BE2C (cell line): Measurements from ENCODE around the gene CRELD1.
A peak's percentile ranks its signal among the peaks of the same experiment; 100 is the strongest.

Experiments
- DNase-seq: peaks from one replicate; pipeline ENCODE4 v3.0.0-alpha.2; 2020
- H3K27me3 ChIP-seq: fragments of 250-450 bp; sonication (Bioruptor Pico); 2 replicates; pipeline ENCODE4 v1.5.1; 2020; ENCODE audit warnings: mild to moderate bottlenecking
- H3K36me3 ChIP-seq: fragments of 250-450 bp; sonication (Bioruptor Pico); 2 replicates; pipeline ENCODE4 v1.5.1; 2020; ENCODE audit warnings: mild to moderate bottlenecking
- H3K4me1 ChIP-seq: fragments of 250-450 bp; sonication (Bioruptor Pico); 2 replicates; pipeline ENCODE4 v1.5.1; 2020
- H3K4me3 ChIP-seq: 2 replicates; pipeline ENCODE4 v1.5.1; 2011; ENCODE audit warnings: low read depth, low read length
- H3K9me3 ChIP-seq: fragments of 250-450 bp; sonication (Bioruptor Pico); 2 replicates; pipeline ENCODE4 v1.5.1; 2020
- CTCF ChIP-seq: IDR thresholded peaks from 2 replicates; pipeline ENCODE4 v1.5.1; 2012; ENCODE audit warnings: mild to moderate bottlenecking, low read depth, low read length

CRELD1 gene

GRCh38 chr3:9916346-9916733 lies 17.3 kb upstream of the CRELD1 start:
- TF ChIP-seq CTCF = no peak
- H3K27me3 ChIP-seq = no peaks in the 10 kb centered on the region
- no peak overlapping the region for H3K4me3 ChIP-seq
- H3K9me3 ChIP-seq = no peaks in the 10 kb centered on the region
- DNase-seq = no peak
- H3K36me3 ChIP-seq = no peaks in the 10 kb centered on the region
- H3K4me1 ChIP-seq = peaks cover 5% of the 10 kb centered on the region; the same call in 1 of the 2 replicates

- peak; percentile 64 for DNase-seq
- Histone ChIP-seq H3K4me3 (peak within 1 kb of the TSS; percentile 55), H3K36me3 (no peaks in the 10 kb centered on the region), H3K9me3 (no peaks in the 10 kb centered on the region), H3K27me3 (no peaks in the 10 kb centered on the region), H3K4me1 (peaks cover 5% of the 10 kb centered on the region; the same call in 1 of the 2 replicates)
- TF ChIP-seq CTCF = no peak
Observed at GRCh38 chr3:9916734-9917680, 16.6 kb upstream of the CRELD1 start, which contains the start of gene IL17RC. Gene IL17RC, plus strand, starts transcription at chr3:9917098. Its CDS starts 218 bp downstream, at chr3:9917316.

GRCh38 chr3:9917820-9918219 lies 15.8 kb upstream of the CRELD1 start:
- no peak overlapping the region for H3K4me3 ChIP-seq

GRCh38 chr3:9918261-9919038 lies 15.2 kb upstream of the CRELD1 start:
- Histone ChIP-seq H3K27me3 (no peaks in the 10 kb centered on the region), H3K4me3 (no peak overlapping the region), H3K9me3 (no peaks in the 10 kb centered on the region), H3K36me3 (no peaks in the 10 kb centered on the region), H3K4me1 (peaks cover 5% of the 10 kb centered on the region; the same call in 1 of the 2 replicates)
- DNase-seq = no peak
- TF ChIP-seq CTCF = no peak

More at GRCh38 chr3:9917820-9918219, 15.8 kb upstream of the CRELD1 start:
- Histone ChIP-seq H3K4me1 (peaks cover 5% of the 10 kb centered on the region; the same call in 1 of the 2 replicates), H3K27me3 (no peaks in the 10 kb centered on the region), H3K9me3 (no peaks in the 10 kb centered on the region), H3K36me3 (no peaks in the 10 kb centered on the region)
- no peak for TF ChIP-seq CTCF
- no peak for DNase-seq

GRCh38 chr3:9928158-9928557 lies 5.5 kb upstream of the CRELD1 start:
- no peaks in the 10 kb centered on the region; the same call in 1 of the 2 replicates for H3K4me1 ChIP-seq
- no peak overlapping the region for H3K4me3 ChIP-seq
- no peak for DNase-seq
- no peak for TF ChIP-seq CTCF
- no peaks in the 10 kb centered on the region for H3K9me3 ChIP-seq
- H3K27me3 ChIP-seq = no peaks in the 10 kb centered on the region
- no peaks in the 10 kb centered on the region for H3K36me3 ChIP-seq
